Measurements from ENCODE around the gene MYO1C.

Gene MYO1C

GRCh38 chr17:1506649-1507267 lies 14.3 kb upstream of the MYO1C start:
- DNase-seq (ENCODE audit: low read depth): no peak
- no peak overlapping the region for H3K4me3 ChIP-seq (replicated peaks; ENCODE audit: low read depth, low read length)
- no peak for TF ChIP-seq CTCF (IDR thresholded peaks at IDR 0.05; ENCODE audit: low read length, missing control alignments)

GRCh38 chr17:1505586-1505985 lies 13.1 kb upstream of the MYO1C start:
- no peak overlapping the region for H3K4me3 ChIP-seq (replicated peaks; ENCODE audit: low read depth, low read length)
- TF ChIP-seq CTCF (IDR thresholded peaks at IDR 0.05; ENCODE audit: low read length, missing control alignments): no peak
- DNase-seq (ENCODE audit: low read depth): no peak

GRCh38 chr17:1504866-1505265 lies 12.4 kb upstream of the MYO1C start:
- no peak for DNase-seq (ENCODE audit: low read depth)
- no peak for TF ChIP-seq CTCF (IDR thresholded peaks at IDR 0.05; ENCODE audit: low read length, missing control alignments)
- H3K4me3 ChIP-seq (replicated peaks; ENCODE audit: low read depth, low read length): no peak overlapping the region

GRCh38 chr17:1503699-1504098 lies 11.2 kb upstream of the MYO1C start:
- H3K4me3 ChIP-seq (replicated peaks; ENCODE audit: low read depth, low read length): no peak overlapping the region
- no peak for DNase-seq (ENCODE audit: low read depth)
- TF ChIP-seq CTCF (IDR thresholded peaks at IDR 0.05; ENCODE audit: low read length, missing control alignments): no peak

GRCh38 chr17:1498869-1499268 lies 6.4 kb upstream of the MYO1C start:
- no peak for TF ChIP-seq CTCF (IDR thresholded peaks at IDR 0.05; ENCODE audit: low read length, missing control alignments)
- no peak overlapping the region for H3K4me3 ChIP-seq (replicated peaks; ENCODE audit: low read depth, low read length)
- peak; percentile 56 for DNase-seq (ENCODE audit: low read depth)

- no peak overlapping the region for H3K4me3 ChIP-seq (replicated peaks; ENCODE audit: low read depth, low read length)
- TF ChIP-seq CTCF (IDR thresholded peaks at IDR 0.05; ENCODE audit: low read length, missing control alignments): no peak
These were observed 5.7 kb upstream of the MYO1C start for GRCh38 chr17:1498233-1498632.

GRCh38 chr17:1497831-1498230 lies 5.3 kb upstream of the MYO1C start:
- no peak overlapping the region for H3K4me3 ChIP-seq (replicated peaks; ENCODE audit: low read depth, low read length)
- no peak for DNase-seq (ENCODE audit: low read depth)
- TF ChIP-seq CTCF (IDR thresholded peaks at IDR 0.05; ENCODE audit: low read length, missing control alignments): no peak

More at GRCh38 chr17:1498233-1498632, 5.7 kb upstream of the MYO1C start:
- DNase-seq (ENCODE audit: low read depth): no peak

Measured in fibroblast of pulmonary artery (primary cell).